Transverse colon (tissue), 4 donors: Measurements from ENCODE around the gene RTL10. TPM values are rescaled to one million over a fixed set of nuclear protein-coding genes. Genes with fewer than 3 reads are reported as not detected.

Experiments used
- DNase-seq: peaks from one replicate; pipeline ENCODE4 v3.0.0-alpha.2; 2019
- H3K27ac ChIP-seq, 4 donors: fragments of 200-600 bp; sonication (generic); 2 replicates each; pipeline ENCODE4 v1.5.1; 2016 to 2018; ENCODE audit warnings: inconsistent platforms in 4 of 4
- H3K27me3 ChIP-seq: fragments of 200-600 bp; sonication (generic); 2 replicates; pipeline ENCODE4 v1.5.1; 2017; ENCODE audit warnings: inconsistent platforms
- H3K36me3 ChIP-seq, 4 donors: fragments of 200-600 bp; sonication (generic); 2 replicates each; pipeline ENCODE4 v1.5.1; 2017 to 2019; ENCODE audit warnings: inconsistent platforms in 4 of 4
- H3K4me1 ChIP-seq, 4 donors: fragments of 200-600 bp; sonication (generic); 2 replicates each; pipeline ENCODE4 v1.5.1; 2017 to 2020; ENCODE audit warnings: inconsistent platforms in 4 of 4
- H3K4me3 ChIP-seq, 4 donors: fragments of 200-600 bp; sonication (generic); 1 replicate in 1 of 4; 2 replicates in 3 of 4; pipeline versions ENCODE4 v1.5.1 to v1.6.1; 2017 to 2019; ENCODE audit warnings: inconsistent platforms in 4 of 4
- H3K9me3 ChIP-seq, 2 donors: fragments of 200-600 bp; sonication (generic); 2 replicates each; pipeline ENCODE4 v1.5.1; 2017 to 2019; ENCODE audit warnings: inconsistent platforms in 2 of 2
- CTCF ChIP-seq, 5 experiments: fragments of 200-600 bp in 3 of 5; fragments of 450-650 bp in 2 of 5; sonication (generic) in 3 of 5; IDR thresholded peaks; 1 replicate in 2 of 5; 2 replicates in 3 of 5; pipeline ENCODE4 v1.5.1; 2016 to 2017; ENCODE audit warnings: antibody characterized with exemption in 5 of 5, inconsistent platforms in 3 of 5, mild to moderate bottlenecking in 2 of 5, moderate library complexity in 1 of 5
- EP300 ChIP-seq: sonication (generic); formaldehyde crosslinking; IDR thresholded peaks from one replicate; pipeline ENCODE4 v1.6.1; 2017; ENCODE audit warnings: antibody characterized with exemption, low read depth
- POLR2A ChIP-seq: fragments of 450-650 bp; IDR thresholded peaks from one replicate; pipeline ENCODE4 v1.6.1; 2016; ENCODE audit warnings: antibody characterized with exemption, mild to moderate bottlenecking, moderate library complexity
- POLR2AphosphoS5 ChIP-seq, 3 donors: sonication (generic); formaldehyde crosslinking; IDR thresholded peaks; one replicate each; pipeline ENCODE4 v1.6.1; 2016; ENCODE audit warnings: antibody characterized with exemption in 3 of 3
- WGBS, 2 donors: methylation state at CpG; one replicate each; pipeline ENCODE4 v1.1.5; 2018; ENCODE audit warnings: low coverage in 1 of 2; 5-methylcytosine and 5-hydroxymethylcytosine counted together
- in situ Hi-C, 4 donors: fragments of 200-750 bp; cut with MboI; loops; one replicate each; pipeline versions ENCODE4 v1.15.0 to v1.15.1; 2017; ENCODE audit warnings: low sequenced_read_pairs in 3 of 4, low pct_ligation_motif_present in 1 of 4, low pct_unique_long_range_greater_than_20kb in 1 of 4
- intact Hi-C: fragments of 100-400 bp; cut with DNase I; formaldehyde crosslinking; loops from one replicate; pipeline ENCODE4 v1.15.1; 2023; ENCODE audit warnings: low total_unique reads
- total RNA-seq, 4 donors: library from RNA; depleted of rRNA; stranded (reverse); fragments of >200 nt; gene quantifications; one replicate each; pipeline ENCODE4 v1.1.0, GENCODE V29; 2016

RTL10 gene
- total RNA-seq, 4 donors from 2014 or later, result 7.1 to 16.8 (median 7.8) TPM

- WGBS, 2 donors, result 96% methylated on average over 7 of the region's 8 CpGs; no CpG with 5 or more reads in 1 of the 2 donors
- intact Hi-C loops (no loop called here), in situ Hi-C loops (no loop called here)
- DNase-seq, result no peak
- no peak overlapping the region for H3K4me3 ChIP-seq
- no peaks in the 10 kb centered on the region for H3K4me1 ChIP-seq
- no peaks in the 10 kb centered on the region for H3K27me3 ChIP-seq
- no peaks in the 10 kb centered on the region for H3K36me3 ChIP-seq
- no peaks in the 10 kb centered on the region for H3K9me3 ChIP-seq
- no peak overlapping the region for H3K27ac ChIP-seq
- TF ChIP-seq CTCF (IDR thresholded peaks at IDR 0.05) (no peak), POLR2AphosphoS5 (IDR thresholded peaks at IDR 0.05) (no peak), EP300 (no peak), POLR2A (no peak)
These were observed 29.7 kb downstream of the RTL10 start for GRCh38 chr22:19824926-19825339.

DNA sequence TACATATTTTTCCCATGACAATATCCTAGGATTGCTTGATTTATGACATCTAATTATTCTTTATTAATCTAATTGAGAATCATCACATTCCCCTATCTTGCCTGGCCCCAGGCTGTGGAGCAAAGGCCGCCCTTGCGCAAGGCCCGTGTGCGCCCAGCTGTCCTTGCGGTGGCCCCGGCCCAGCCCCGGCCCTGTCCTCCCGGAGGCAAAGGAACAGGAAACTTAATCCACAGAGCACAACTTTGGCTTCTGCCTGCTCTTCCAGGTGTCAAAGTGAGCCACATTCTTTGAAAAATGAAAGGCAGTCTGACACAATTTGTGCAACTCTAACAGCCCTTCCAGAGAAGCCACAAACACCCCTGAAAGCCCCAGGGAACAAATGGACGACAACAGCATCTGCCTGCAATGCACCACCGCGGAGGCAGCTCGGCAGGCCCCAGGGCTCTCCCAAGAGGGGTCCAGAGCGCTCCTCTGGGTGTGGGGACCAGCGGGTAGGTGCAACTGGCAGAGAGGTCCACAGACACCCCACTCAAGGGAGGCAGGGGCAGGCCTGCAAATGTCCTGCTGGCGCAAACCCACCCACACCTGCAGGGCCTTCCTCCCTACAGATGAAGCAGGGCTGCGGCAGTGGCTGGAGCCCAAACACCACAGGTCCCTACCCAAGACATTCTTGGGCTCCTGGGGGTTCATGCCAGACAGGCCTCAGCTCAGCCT lies 30.3 kb downstream of the RTL10 start:
- Histone ChIP-seq H3K9me3 (no peaks in the 10 kb centered on the region), H3K4me1 (no peaks in the 10 kb centered on the region), H3K36me3 (no peaks in the 10 kb centered on the region), H3K4me3 (no peak overlapping the region), H3K27me3 (no peaks in the 10 kb centered on the region), H3K27ac (no peak overlapping the region)
- TF ChIP-seq POLR2AphosphoS5 (IDR thresholded peaks at IDR 0.05) (no peak), POLR2A (no peak), CTCF (IDR thresholded peaks at IDR 0.05) (no peak)
- in situ Hi-C loops, result no loop called here
- intact Hi-C loops, result no loop called here
- 80 to 92% methylated on average over 1 to 16 of the region's 16 CpGs for WGBS, 2 donors
- DNase-seq, result no peak

GRCh38 chr22:19823902-19824211 lies 30.8 kb downstream of the RTL10 start:
- Histone ChIP-seq H3K9me3 (no peaks in the 10 kb centered on the region), H3K4me1 (no peaks in the 10 kb centered on the region), H3K36me3 (no peaks in the 10 kb centered on the region), H3K27me3 (no peaks in the 10 kb centered on the region), H3K27ac (no peak overlapping the region), H3K4me3 (no peak overlapping the region)
- DNase-seq, result no peak
- WGBS, 2 donors, result 81 to 84% methylated on average over 3 to 9 of the region's 9 CpGs
- TF ChIP-seq POLR2A (no peak), POLR2AphosphoS5 (IDR thresholded peaks at IDR 0.05) (no peak), EP300 (no peak), CTCF (IDR thresholded peaks at IDR 0.05) (no peak)
- intact Hi-C loops, result no loop called here
- in situ Hi-C loops, result no loop called here

- WGBS, 2 donors, result 90% methylated on average over 10 of the region's 11 CpGs; no CpG with 5 or more reads in 1 of the 2 donors
- no peak overlapping the region for H3K4me3 ChIP-seq
- in situ Hi-C loops, result no loop called here
- no peaks in the 10 kb centered on the region for H3K4me1 ChIP-seq
- TF ChIP-seq POLR2A (no peak), EP300 (no peak), CTCF (IDR thresholded peaks at IDR 0.05) (no peak), POLR2AphosphoS5 (IDR thresholded peaks at IDR 0.05) (no peak)
- no peak overlapping the region for H3K27ac ChIP-seq
- intact Hi-C loops, result no loop called here
- H3K9me3 ChIP-seq, result no peaks in the 10 kb centered on the region
- H3K36me3 ChIP-seq, result no peaks in the 10 kb centered on the region
- DNase-seq, result no peak
- no peaks in the 10 kb centered on the region for H3K27me3 ChIP-seq
These were observed 31.3 kb downstream of the RTL10 start for GRCh38 chr22:19823191-19823901.
